CD4-positive, alpha-beta T cell treated with Interleukin-15 for 1 hour (primary cell): ENCODE measurements around the gene CD2BP2.
A peak's percentile ranks its signal among the peaks of the same experiment; 100 is the strongest.
"Not testable (repeated sequence)": the region's sequence is repeated elsewhere in the genome, so short reads cannot be mapped to it uniquely, and the experiment has no call there.

Experiments
- DNase-seq: peaks from one replicate; pipeline ENCODE4 v3.0.0-alpha.2; 2020

CD2BP2 gene

DNA sequence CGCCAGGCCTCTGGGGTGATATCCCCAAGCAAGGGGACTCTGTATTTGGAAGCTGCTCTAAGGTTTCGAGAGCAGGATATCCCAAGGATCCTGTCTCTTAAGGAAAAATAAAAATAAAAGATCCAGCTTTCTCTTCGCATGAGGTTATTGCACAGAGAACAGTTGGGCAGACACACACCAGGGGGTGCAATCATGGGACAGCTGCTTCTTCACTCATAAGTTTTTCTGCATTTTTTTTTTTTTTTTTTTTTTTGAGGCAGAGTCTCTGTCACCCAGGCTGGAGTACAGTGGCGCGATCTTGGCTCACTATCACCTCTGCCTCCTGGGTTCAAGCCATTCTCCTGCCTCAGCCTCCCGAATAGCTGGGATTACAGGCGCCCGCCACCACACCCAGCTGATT is 13.1 kb downstream of the CD2BP2 start:
- DNase-seq = not testable (repeated sequence)

DNA sequence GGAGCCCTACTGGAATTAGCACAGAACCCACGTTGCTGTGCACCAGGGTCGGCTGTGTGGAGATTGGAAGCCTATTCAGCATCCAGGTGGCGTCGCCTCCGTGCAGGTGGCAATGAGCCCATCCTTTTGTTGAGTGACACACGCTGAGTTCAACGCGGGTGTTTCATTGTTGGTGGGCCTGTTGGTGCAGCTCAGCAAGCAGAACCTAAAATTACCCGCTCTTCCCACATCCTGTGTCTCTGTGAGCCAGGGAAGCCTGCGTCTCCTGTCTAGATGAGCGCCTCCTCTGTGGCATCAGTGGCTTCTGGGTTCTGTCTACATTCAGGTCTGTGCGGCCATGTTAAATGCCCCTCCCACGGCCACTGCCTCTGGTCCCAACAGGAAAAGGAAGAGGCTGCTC is 14.5 kb downstream of the CD2BP2 start:
- DNase-seq = no peak

DNA sequence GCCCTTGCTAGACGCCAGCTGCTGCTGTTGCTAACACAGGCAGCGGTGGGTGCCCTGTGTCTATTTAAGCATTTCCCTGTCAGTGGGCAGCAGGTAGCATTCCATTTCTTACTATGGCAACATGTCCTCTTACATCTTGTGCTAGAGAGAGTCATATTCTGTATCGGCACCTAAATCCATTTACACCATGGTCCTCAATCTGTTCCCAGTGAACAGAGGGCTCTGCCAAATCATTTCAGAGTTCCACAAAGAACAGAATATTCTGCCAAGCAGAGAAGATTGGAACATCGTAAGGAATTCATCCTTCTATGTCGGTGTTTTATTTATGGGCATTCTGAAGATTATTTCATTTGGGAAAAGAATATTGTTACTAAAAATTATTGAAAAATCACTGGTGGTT is 16.4 kb downstream of the CD2BP2 start:
- not testable (repeated sequence) for DNase-seq

DNA sequence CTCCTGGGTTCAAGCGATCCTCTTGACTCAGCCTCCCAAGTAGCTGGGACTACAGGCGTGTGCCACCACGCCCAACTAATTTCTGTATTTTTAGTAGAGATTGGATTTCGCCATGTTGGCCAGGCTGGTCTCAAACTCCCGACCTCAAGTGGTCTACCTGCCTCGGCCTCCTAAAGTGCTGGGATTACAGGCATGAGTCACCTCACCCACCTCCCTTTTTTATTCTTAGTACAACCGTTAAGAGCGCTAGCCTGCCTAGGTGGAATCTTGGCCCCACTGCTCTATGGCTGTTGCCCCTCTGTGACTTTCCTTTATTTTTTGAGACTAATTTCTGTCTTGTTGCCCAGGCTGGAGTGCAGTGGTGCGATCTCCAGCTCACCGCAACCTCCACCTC is 17.1 kb downstream of the CD2BP2 start:
- not testable (repeated sequence) for DNase-seq

DNA sequence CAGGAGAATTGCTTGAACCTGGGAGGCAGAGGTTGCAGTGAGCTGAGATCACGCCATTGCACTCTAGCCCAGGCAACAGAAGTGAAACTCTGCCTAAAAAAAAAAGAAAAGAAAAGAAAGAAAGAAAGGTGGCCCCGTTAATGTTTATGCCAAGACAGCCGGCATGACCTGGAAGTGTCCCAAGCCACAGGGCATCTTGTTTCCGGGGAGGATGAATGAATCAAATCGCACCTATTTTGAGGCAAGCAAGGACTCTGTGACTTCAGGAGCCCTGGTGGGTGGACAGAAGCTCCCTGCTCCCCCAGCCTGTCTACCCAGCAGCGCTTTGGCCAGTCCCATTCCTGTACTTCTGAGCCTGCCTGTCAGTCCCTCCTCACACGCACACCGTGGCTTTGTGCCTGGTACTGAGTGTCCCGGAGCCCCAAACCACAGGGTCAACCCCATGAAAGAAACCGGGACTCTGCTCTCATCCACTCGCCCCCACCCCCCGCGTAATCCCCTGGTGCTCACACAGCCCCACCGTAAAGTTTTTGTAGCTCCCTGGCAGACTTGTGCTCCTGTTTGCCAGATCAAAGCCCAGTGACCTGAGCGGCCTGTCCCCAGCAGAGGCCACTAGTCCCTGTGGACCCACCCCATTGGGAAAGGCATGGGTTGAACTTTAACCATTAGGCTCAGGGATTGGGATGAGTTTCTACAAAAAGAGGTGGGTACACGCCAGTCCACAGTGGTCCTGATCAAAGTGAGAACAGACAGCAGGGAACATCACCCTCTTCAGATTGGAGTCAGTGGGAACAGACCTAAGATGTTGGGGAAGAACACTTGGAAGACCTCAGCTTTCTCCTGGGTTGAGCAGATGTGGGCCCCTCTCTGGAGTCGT is 19.3 kb downstream of the CD2BP2 start:
- DNase-seq = no peak

DNA sequence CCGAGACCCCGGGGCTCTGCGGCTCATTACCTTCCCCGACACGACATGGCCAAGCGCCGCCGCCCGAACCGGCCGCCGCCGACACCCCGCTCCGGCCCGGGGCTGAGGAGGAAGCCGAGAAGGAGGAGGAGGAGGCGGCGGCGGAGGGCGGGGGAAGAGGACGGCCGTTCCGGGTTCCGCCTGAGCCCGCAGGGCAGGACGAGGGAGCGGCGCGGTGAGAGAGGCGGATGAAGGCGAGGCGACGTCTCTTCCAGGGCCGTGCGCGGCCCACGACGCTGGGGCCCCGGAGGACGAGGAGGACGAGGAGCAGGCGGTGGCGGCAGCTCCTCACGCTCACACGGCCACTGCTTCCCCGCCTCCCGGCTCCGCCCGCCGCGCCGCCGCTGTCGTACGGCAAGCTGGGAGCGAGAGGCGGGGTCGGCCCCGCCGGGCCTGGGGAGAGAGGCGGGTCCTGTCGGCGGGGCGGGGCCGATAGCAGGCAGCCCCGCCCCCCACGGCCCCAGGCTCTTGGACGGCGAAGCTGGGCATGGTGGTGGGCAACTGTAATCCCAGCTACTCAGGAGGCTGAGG is 20.0 kb downstream of the CD2BP2 start:
- DNase-seq = peak; percentile 83

DNA sequence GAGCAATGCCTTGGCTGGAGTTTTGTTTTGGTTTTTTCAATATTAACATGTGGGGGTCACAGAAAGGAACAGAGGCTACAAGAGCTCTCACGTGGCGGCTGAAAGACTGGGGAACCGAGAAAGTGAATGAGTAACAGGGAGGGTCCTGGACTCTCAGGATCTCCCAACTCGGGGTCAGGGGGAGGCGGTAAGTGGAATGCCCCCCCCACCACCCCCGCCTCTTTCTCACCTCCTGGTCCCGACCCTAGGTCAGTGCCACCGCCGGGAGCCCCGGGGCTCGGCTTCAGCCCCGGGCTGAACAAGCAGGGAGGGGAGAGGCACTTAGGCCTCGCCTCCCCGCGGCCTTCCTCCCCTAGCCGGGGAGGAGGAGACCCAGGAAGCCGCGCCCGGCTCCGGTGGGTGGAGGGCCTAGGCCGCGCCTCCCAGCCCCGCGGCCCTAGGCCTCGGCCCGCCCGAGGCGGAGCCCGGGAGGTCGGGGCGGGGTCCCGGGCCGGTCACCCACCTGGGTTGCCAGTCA is 20.6 kb downstream of the CD2BP2 start:
- DNase-seq = peak; percentile 85

DNA sequence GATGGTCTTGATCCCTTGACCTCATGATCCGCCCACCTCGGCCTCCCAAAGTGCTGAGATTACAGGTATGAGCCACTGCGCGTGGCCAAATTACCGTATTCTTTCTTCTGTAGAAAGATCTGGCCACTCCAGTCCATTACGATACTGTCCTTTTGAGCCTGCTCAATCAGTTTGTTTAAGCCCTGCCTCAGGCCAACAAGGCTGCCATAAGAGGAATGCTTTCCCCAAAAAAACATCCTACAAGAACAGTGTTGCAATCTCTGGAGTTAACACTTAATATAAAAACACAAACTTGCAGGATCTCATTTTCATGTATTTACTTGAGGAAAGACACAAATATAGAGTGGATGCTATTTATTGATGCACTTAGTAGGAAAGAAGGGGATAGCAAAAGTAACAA is 30.9 kb downstream of the CD2BP2 start:
- not testable (repeated sequence) for DNase-seq

DNA sequence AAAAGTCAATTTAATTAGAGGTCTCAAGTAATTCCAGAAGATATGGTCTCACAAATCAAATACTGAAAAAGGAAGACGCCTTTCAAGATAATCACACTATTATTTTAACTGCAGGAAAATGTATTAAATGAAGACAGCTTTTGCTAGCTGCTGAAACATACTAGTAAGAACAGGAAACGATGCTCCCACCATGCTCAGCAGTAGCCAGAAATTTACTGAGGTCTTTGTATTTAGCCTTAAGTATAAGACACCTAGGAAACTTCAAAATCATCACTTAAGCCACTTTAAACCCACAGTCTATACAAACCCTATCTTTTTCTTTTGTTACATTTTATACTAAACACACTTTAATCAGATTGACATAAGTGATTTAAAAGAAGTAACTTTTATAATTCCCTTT is 36.5 kb downstream of the CD2BP2 start:
- not testable (repeated sequence) for DNase-seq

DNA sequence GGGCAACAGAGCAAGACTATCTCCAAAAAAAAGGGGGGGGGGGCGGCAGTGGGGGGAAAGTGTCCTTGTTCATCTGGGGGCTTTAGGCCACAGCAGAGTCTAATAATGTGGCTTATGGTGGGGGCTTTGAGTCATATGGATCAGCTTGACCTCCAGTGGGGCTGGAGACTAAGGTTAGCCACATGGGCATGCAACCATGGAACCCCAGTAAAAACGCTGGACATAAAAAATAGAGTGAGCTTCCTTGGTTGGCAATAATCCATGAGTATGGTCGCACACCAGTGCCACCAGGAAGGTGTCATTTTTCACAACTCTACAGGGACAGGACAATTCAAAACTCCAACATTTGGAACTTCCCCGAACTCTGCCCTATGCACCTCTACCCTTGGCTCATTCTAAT is 44.2 kb downstream of the CD2BP2 start:
- not testable (repeated sequence) for DNase-seq

DNA sequence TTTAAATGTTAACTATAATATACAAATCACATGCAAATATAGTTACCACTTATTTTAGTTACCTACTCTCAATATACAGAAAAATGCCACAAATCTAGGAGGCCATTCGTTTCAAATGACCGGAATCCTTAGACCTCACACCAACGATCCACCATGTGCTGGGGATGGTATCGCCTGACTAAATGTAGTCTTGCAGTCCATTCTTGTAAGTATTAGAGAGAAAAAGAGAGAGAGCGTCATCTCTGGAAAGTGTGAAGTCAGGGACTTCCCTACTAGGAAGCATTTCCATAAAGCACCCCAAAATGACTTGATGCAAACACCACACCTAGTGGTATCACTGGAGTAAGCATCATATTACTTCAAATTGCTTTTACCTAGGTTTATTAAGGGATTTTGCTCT is 45.9 kb downstream of the CD2BP2 start:
- not testable (repeated sequence) for DNase-seq
